ENCODE data around the gene MASP1.
"Not testable (repeated sequence)": the region's sequence is repeated elsewhere in the genome, so short reads cannot be mapped to it uniquely, and the experiment has no call there.

MASP1 gene

DNA sequence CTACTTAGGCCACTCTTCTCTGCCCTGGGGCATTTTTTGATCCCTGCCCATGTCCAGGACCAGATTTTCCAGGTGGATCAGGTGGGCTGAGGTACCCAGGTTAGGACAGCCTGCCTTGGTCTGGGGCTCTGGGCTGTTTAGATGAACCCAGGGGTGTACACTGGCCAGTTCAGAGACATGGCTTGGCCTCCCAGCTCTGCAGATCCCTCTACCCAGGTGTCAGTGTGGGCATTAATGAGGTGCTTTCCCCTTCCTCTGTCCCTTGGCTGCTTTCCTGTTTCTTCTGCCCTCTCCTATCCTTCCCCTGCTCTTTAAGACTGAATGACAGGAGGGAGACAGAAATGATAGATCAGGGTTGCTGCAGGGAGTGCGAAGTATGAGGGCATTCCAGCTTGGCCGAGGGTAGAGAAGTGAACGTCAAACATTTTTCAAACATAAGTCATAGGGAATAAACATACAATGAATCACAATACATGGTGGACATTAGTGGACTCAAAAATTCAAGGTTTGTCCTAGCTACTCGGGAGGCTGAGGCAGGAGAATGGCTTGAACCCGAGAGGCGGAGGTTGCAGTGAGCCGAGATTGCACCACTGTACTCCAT, 63.8 kb downstream of the MASP1 start:
- no peak for DNase-seq (ENCODE audit: low spot score)

DNA sequence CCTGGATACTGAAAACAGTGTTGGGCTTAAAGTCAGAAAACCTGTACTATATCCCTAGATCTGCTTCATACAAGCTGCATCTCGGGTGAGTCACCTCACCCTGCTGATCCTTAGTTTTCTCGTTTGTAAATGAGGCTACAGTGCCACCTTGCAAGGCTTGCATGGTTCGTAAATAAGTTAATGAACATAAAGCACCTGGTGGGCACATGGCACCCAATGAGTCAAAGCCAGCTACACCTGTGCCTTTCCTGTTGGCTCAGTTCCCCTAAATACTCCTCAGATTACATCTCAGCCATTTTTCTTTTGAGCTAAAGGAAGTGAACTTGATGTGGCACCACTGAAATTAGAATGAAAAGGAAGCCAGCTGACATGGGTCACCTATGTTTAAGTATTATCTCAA, 67.7 kb downstream of the MASP1 start:
- DNase-seq (ENCODE audit: low spot score), result peak; percentile 2

DNA sequence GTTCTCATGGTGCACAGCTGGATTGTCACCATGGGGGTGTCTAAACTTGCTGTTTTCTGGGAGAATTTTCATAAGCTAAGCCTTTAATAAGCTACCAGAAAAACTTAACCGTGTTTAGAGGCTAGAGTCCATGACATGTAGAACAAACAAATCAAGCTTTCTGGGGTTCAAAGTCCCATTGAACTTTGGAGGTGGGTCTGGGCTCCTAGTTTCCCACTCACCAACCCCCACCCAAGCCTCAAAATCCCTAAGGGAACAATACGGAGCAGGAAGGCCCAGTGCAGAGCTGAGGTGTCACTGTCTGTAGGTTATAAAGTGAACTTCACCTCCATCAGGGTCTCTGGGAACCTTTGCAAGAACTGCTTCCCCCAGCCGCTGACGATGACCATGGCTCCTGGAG, 68.7 kb downstream of the MASP1 start:
- DNase-seq (ENCODE audit: low spot score), result no peak

DNA sequence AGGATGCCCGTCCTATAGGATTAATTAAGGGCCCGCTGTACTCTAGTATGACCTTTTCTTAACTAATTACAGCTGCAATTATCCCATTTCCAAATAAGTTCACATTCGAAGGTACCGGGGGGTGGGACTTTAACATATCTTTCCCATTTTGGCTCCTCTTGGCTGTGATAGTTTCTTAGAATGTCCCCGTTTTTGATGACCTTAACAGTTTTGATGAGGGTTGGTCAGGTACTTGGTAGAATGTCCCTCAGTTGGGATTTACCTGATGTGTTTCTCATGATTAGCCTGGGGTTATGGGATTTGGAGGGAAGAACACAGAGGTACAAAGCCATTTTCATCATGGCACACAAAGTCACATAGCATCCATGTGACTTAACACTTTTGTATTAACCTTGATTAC, 76.1 kb downstream of the MASP1 start:
- no peak for DNase-seq (ENCODE audit: low spot score)

DNA sequence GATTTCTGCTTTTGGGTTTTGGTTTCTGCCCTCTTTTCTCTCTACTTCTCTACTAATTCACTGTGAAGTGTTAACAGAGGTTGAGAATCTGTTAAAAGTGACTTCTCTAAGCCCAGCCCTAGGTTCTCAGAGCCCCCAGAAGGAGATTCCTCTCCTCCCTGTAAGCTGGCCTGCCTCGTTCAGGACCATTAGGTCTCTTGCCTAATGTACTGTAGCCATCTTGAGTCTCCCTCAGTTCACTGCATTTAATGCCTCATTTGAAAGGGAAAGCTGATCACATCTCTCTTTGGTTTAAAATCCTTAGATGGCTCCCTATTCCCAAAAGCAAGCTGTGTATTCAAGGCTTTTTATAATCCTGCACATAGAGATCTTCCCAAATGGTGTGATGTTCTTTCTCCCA, 77.9 kb downstream of the MASP1 start:
- no peak for DNase-seq (ENCODE audit: low spot score)

DNA sequence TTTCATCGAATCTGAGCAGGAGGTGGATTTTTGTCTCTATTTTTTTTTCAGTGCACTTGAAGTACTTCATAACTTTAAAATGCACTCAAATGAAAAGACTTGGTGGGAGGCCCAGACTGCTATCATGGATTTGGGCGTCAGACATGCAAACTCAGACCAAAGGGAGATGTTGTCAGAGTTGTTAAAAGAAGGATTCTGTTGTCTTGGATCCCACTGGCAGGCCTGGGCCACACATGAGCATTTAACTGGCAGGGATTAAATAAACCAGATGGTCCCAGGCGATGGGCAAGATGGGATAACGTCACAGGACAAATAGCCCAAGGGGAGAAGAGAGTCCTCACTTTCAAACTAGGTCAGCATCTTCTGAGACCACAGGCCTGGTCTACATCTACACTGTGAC, 78.8 kb downstream of the MASP1 start:
- no peak for DNase-seq (ENCODE audit: low spot score)

DNA sequence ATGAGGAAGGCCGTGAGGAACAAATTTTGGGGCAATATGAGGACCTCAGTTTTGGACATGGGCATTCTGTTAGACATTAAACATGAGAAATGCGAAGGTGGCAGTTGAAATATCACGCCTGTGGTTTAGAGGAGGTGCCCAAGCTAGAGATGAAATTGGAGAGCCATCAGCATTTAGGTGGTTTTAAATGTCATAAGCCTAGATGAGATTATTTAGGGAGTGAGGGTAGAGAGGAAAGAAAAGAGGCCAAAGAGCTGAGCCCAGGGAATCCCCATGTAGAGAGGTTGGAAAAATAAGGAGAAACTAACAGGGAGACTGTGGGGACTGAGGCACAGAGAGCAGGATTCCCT, 79.4 kb downstream of the MASP1 start:
- DNase-seq (ENCODE audit: low spot score), result no peak

DNA sequence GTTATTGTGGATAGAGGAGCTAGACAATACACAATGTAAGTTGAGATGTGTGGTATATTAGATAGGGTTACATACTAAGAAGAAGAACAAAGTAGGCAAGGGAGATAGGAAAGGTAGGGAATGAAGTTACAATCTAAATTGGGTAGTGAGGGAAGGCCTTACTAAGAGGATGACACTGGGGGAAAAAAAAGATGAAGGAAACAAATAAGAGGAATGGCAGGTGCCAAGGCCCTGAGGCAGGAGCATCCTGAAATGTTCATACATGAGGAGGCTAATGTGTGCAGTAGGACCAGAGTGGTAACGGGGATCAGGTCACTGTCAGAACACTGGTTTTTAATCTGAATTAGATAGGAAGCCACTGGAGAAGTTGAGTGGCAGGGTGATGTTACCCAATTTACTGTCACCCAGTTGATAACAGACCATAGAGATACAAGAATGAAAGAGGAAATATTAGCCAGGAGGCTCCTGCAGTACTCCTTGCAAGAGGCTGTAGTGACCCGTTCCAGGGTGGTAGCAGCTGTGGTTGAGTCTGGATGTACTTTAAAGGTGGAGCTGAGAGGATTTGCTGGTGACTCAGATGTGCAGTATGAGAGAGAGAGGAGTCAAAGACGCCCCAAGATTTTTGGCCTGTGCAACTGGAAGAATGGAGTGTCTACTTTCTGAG, 79.9 kb downstream of the MASP1 start:
- no peak for DNase-seq (ENCODE audit: low spot score)

DNA sequence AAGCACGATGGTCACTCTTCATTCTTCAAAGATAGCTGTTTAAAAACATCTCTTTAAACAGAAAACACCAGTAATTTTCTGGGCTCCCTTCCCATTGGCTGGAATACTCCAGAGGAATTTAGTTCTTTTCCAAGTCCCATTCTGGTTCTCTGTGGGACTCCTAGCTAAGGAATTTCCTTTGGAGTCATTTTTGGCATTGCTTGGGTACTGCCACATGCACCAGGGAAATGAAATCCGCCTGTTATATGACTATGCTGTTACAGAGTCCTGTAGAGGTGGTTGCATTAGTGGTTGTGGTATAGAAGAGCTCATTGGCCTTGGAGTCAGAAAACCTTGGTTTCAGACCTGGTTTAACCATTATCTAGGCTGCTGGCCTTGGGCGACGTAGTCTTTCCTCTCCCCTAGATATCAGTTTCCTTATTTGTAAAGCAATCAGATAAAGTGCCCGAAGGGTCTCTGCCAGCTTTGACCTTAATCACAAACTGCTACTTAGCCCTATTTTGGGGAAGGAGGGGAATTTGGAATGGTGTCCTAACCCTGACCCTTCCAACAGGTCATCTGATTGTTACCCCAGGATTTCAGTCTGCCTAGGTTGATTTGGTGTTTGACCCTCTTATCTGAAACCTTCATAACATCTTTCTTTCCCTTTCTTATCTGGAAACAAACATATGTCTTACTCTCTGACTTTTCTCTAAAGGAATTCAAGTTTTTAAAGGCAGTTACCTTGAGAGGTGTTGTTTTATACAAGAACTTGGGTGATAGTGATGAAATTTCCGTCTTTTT, 80.8 kb downstream of the MASP1 start:
- DNase-seq (ENCODE audit: low spot score), result no peak

DNA sequence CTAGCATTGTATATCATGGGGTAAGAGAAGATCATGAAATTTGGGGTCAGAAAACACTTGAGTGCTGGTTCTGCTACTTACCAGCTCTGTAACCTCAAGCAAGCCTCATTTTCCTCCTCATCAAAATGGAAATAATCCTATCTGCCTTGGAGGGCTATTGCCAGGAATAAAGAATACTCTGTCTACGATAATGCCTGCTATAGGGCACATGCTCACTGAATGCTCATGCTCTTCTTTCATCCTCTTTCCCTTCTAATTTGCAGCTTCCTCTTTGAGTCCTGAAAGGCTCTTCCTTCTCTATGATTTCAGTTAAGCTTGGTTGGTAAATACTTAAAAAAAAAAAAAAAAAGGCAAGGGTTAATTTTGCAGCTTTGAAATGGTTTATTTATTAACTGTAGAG, 81.4 kb downstream of the MASP1 start:
- no peak for DNase-seq (ENCODE audit: low spot score)

DNA sequence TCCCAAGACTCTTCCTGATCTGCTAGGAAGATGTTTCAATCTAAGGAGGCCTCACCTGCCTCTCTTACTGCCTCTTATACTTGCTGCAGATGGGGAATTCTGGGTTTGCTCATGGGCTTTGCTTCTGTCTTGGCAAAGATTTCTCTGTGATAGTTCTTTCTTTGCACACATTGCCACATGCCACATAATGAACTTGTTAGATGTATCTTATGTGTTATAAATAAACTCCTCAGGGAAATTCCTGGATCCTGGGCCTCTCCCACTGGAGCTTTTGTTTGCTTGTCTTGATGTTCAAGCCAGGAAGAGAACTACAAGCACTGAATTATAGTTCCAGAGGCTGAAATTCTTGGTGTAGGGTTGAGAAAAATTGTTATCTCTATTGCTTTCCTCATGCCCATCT, 82.0 kb downstream of the MASP1 start:
- DNase-seq (ENCODE audit: low spot score), result no peak

DNA sequence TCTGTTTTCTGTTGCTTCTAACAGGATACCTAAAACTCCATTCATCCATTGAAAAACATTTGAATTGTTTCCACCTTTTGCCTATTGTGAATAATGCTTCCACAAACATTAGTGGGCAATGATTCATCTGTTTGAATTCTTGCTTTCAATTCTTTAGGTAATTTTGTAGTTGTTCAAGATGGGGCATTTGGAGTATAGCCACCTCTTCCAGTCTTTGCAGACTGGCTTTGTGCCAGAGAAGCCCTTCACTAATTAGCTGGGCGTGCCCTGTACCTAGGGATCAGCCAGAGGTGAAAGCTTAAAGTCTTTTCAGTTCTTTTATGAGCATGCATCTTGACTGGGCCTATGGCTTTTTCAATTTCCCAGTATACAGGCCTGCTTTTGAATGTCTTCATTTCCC, 83.4 kb downstream of the MASP1 start:
- no peak for DNase-seq (ENCODE audit: low spot score)

DNA sequence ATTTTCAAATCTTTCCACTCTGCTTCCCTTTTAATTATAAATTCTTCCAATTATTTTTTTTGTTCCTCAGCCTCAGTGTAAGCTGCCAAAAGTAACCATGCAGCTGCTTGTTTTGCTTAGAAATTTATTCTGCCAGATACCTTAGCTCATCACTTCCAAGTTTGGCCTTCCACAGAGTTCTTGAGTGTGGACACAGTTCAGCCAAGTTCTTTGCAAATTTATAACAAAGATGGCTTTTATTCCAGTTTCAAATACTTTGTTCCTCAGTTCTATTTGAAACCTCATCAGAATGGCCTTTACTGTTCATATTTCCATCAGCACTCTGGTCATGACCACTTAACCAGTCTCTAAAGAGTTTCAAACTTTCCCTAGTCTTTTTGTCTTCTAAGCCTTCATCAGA, 83.9 kb downstream of the MASP1 start:
- no peak for DNase-seq (ENCODE audit: low spot score)

DNA sequence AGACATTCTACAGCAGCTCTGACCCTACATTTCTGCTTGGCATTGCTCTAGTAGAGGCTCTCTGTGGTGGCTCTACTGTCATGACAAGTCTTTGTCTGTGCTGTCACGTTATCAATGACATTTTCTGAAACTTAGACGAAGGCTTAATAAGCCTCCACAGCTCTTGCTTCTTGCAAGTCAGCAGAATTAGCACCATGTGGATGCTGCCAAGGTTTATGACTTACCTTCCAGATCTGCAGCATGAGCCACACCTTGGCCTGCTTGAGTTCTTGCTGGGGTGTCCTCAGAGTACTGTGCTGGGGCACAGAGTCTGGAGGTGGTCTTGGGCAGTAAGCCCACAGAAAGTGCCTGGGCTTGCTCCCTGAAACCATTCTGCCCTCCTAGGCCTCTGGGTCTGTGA, 84.5 kb downstream of the MASP1 start:
- DNase-seq (ENCODE audit: low spot score), result no peak

DNA sequence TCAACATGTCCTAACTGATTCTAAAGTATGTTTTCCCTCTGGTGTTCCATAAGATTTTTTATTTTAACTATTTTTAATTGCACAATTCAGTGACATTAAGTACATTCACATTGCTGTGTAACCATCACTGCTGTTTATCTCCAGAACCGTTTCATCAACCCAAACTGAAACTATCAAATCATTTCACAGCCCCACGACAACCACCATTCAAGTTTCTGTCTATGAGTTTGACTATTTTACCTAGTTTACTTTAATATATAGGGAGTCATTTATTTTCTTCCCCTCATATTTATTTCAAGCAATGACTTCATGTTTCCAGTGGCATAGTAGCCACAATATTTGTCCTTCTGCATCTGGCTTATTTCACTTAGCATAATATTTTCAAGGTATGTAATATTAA, 85.9 kb downstream of the MASP1 start:
- no peak for DNase-seq (ENCODE audit: low spot score)

DNA sequence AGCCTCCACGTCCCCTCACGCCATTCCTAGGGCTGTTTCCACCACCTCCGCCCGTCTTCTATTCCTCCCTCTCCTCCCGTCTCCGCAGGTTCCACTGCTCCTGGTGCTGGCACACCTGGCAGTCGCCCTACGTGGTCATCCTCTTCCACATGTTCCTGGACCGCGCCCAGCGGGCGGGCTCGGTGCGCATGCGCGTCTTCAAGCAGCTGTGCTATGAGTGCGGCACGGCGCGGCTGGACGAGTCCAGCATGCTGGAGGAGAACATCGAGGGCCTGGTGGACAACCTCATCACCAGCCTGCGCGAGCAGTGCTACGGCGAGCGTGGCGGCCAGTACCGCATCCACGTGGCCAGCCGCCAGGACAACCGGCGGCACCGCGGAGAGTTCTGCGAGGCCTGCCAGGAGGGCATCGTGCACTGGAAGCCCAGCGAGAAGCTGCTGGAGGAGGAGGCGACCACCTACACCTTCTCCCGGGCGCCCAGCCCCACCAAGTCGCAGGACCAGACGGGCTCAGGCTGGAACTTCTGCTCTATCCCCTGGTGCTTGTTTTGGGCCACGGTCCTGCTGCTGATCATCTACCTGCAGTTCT, 92.0 kb downstream of the MASP1 start:
- not testable (repeated sequence) for DNase-seq (ENCODE audit: low spot score)

DNA sequence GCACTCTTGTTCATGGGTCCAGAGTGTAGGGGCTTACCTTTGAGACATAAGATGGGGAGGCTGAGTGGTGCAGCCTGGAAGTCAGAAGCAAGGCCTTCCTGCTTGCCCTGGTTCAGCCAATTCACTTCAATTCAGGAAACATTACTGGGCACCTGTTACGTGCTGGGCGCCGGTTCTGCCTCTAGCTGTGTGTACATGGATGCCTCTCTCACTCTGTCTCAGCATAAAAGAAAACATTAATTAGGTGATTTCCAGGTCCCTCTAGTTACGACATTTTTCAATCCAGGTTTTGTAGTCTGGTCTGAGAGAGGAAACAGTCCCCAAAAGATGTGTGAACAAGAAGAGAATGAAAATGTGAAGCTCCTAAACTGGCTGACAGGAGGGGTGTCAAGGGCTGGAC, 93.0 kb downstream of the MASP1 start:
- no peak for DNase-seq (ENCODE audit: low spot score)

DNA sequence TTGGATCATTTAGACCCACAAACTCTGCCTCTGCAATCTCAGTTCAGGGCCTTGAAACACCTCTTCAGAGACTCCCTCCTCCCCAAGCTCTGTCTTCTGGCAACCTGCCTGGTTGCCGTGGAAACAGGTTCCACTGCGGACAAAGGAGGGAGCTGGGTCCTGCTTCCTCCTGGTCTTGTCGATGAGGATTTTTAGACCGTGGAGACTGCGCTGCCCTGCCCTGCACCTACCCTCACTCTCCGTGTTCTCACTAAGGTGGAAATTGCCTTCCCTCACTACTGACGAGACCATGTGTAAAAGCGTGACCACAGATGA, 94.2 kb downstream of the MASP1 start, which contains the start of gene RTP1:
Gene RTP1, plus strand, starts transcription at position 152 of the 315 bp plus-strand sequence. Its CDS starts 30 bp downstream, at position 182.
- DNase-seq (ENCODE audit: low spot score), result no peak

DNA sequence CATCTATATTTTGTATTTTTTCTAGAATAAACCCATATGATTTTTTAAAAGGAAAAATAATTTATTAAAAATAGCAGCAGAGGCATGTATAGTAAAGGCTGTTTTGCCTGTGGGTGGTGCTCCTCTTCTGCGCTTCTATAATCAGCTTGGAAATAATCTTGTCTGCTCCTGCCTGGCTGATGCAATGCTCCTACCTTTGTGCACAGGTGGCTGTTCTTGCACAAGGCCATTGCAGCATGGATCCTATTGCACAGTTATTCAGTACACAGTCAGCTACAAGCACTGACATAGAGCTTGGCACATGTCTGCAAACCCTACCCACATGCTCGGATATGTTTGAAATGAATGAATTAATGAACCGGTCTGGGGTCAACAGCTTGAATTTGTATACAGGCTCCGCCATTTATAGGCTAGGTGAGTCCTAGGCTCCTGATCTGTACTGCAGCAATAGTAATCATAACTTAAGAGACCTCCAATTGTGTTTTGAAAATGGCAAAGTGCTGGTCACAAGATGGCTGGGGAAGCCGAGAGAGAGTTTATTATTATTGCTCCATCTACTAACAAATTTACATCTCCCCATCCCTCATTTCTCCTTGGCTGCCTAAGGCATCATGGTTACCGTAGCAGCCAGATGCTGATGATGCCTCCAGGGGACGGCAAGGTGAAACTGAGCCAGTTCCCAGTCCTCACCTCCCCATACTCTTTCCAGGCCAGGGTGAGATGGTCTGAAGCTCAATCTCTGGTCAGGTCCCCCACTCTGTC, 94.8 kb downstream of the MASP1 start:
- no peak for DNase-seq (ENCODE audit: low spot score)

DNA sequence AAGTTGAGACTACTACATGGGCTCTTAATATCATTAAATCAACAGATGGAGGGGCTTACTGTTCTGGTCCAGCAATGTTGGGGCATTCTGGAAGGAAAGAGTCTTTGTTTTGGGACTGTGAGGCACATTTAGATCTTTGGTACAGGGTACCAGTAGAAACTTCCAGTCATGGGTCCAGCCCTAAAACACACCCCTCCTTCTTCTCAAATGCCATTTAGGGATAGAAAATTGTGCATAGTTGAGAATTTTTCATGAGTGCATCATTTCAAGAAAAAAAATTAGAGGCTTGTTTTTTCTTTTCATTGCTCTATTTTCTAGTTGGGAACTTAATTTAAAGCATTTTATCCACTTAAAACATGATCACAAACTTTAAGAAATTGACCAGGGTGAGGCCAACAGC, 98.4 kb downstream of the MASP1 start:
- DNase-seq (ENCODE audit: low spot score), result no peak

DNA sequence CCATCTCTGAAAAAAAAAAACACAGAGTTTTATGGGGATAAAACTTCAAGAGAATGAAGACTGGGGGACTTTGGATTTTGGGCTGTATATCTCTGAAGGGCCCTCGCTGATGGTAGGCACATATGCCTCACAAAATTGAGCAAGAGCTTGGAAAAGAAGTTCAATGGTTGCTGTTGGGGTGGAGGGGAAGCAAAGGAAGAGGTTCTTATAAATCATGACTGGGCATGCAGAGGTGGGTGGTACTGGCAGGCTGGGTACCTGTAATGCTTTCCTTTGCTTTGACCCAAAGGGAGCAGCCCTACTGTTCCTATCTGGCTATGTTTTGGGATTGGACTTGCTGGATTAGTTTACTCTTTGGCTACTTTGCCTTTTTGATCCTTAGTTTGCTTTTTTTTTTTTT, 100.3 kb downstream of the MASP1 start:
- no peak for DNase-seq (ENCODE audit: low spot score)

DNA sequence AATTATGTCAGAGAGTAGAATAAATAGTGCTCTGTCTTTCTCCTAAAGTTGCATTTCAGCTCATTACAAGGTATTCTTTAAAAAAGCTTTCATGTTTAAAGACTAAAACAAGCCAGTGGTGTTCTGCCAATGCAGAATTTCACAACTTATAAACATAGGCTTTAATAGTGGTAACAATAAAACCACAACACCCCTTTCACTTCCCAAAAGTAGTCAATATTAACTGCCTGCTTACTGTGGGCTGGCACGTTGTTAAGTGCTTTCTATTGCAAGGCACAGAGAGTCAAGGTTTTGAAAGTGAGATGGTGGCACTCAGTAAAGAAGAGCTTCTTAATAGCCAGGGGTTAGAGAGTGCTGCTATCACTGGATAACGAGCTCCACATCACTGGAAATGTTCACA, 102.6 kb downstream of the MASP1 start:
- no peak for DNase-seq (ENCODE audit: low spot score)

Measured in kidney capillary endothelial cell (primary cell).